Hepatocyte (in vitro differentiated cells): ENCODE measurements around the gene TMEM121. TPM values are rescaled to one million over a fixed set of nuclear protein-coding genes. Genes with fewer than 3 reads are reported as not detected.

Experiments used
- DNase-seq: peaks from one replicate; pipeline ENCODE4 v3.0.0-alpha.2; 2016; ENCODE audit warnings: low spot score
- H2AFZ ChIP-seq: fragments of 200-600 bp; sonication (generic); 2 replicates; pipeline ENCODE4 v1.6.0; 2016; ENCODE audit warnings: antibody characterized with exemption, mild to moderate bottlenecking
- H3K27ac ChIP-seq: fragments of 200-600 bp; sonication (generic); 2 replicates; pipeline ENCODE4 v1.5.1; 2016; ENCODE audit warnings: mild to moderate bottlenecking
- H3K27me3 ChIP-seq: fragments of 200-600 bp; sonication (generic); 2 replicates; pipeline ENCODE4 v1.6.1; 2016
- H3K36me3 ChIP-seq: fragments of 200-600 bp; sonication (generic); replicated peaks from 2 replicates; pipeline ENCODE4 v1.5.1; 2016; ENCODE audit warnings: low read depth; ENCODE audit not compliant: insufficient read depth
- H3K4me1 ChIP-seq: fragments of 200-600 bp; sonication (generic); 2 replicates; pipeline ENCODE4 v1.5.1; 2016; ENCODE audit warnings: mild to moderate bottlenecking, moderate library complexity; ENCODE audit not compliant: insufficient read depth
- H3K4me2 ChIP-seq: fragments of 200-600 bp; sonication (generic); 2 replicates; pipeline ENCODE4 v1.6.0; 2016
- H3K4me3 ChIP-seq: fragments of 200-600 bp; sonication (generic); 2 replicates; pipeline ENCODE4 v1.5.1; 2016; ENCODE audit warnings: mild to moderate bottlenecking
- H3K79me2 ChIP-seq: fragments of 200-600 bp; sonication (generic); 2 replicates; pipeline ENCODE4 v1.6.0; 2017; ENCODE audit warnings: mild to moderate bottlenecking
- H3K9me2 ChIP-seq: fragments of 200-600 bp; sonication (generic); replicated peaks from 2 replicates; pipeline ENCODE4 v1.6.0; 2017; ENCODE audit warnings: mild to moderate bottlenecking; ENCODE audit not compliant: insufficient read depth
- H3K9me3 ChIP-seq: fragments of 200-600 bp; sonication (generic); 2 replicates; pipeline ENCODE4 v1.5.1; 2016; ENCODE audit warnings: low read depth, mild to moderate bottlenecking
- H4K20me1 ChIP-seq: fragments of 200-600 bp; sonication (generic); 2 replicates; pipeline ENCODE4 v1.6.0; 2016; ENCODE audit warnings: mild to moderate bottlenecking; ENCODE audit not compliant: insufficient read depth, poor library complexity, severe bottlenecking
- CTCF ChIP-seq: fragments of 200-600 bp; sonication (generic); IDR thresholded peaks from 2 replicates; pipeline ENCODE4 v1.5.1; 2016; ENCODE audit warnings: antibody characterized with exemption, mild to moderate bottlenecking; ENCODE audit not compliant: poor library complexity
- EZH2 ChIP-seq: fragments of 200-600 bp; sonication (generic); IDR thresholded peaks from 2 replicates; pipeline ENCODE4 v1.6.1; 2016; ENCODE audit warnings: antibody characterized with exemption, mild to moderate bottlenecking, borderline replicate concordance
- EZH2phosphoT487 ChIP-seq: fragments of 200-600 bp; sonication (generic); IDR thresholded peaks from one replicate; pipeline ENCODE4 v1.6.1; 2018; ENCODE audit warnings: antibody characterized with exemption, mild to moderate bottlenecking, low read depth, moderate library complexity; ENCODE audit not compliant: unreplicated experiment, severe bottlenecking
- WGBS: methylation state at CpG from one replicate; pipeline ENCODE4 v1.1.6; 2016; ENCODE audit warnings: low lambda C conversion rate; ENCODE audit errors: missing lambda C conversion rate; 5-methylcytosine and 5-hydroxymethylcytosine counted together
- polyA plus RNA-seq: library from polyadenylated mRNA; unstranded; fragments of >200 nt; fragmentation: Nextera tagmentation; extraction: Ambion mirVana; gene quantifications from 2 replicates; pipeline ENCODE4 v1.2.1, GENCODE V29; 2016
- total RNA-seq: library from RNA; depleted of rRNA; stranded (reverse); fragments of >200 nt; gene quantifications from 2 replicates; pipeline ENCODE4 v1.2.3, GENCODE V29; 2014

Gene TMEM121
- total and polyA plus RNA-seq, 2 experiments from 2014 or later: 3.0 to 5.8 TPM

GRCh38 chr14:105533391-105533790 is 7.0 kb downstream of the TMEM121 start:
- H3K9me3 ChIP-seq: no peaks in the 10 kb centered on the region
- H3K4me3 ChIP-seq: no peak overlapping the region
- H3K27ac ChIP-seq: no peak overlapping the region
- 72% methylated on average over 9 of the region's 9 CpGs for WGBS
- no peaks in the 10 kb centered on the region for H3K4me1 ChIP-seq
- H2AFZ ChIP-seq: no peak overlapping the region
- TF ChIP-seq CTCF (no peak), EZH2 (no peak), EZH2phosphoT487 (no peak)
- no peak overlapping the region for H3K4me2 ChIP-seq
- no peak for DNase-seq
- no peaks in the 10 kb centered on the region for H3K36me3 ChIP-seq
- H4K20me1 ChIP-seq: no peaks in the 10 kb centered on the region
- no peaks in the 10 kb centered on the region for H3K79me2 ChIP-seq
- H3K27me3 ChIP-seq: no peaks in the 10 kb centered on the region
- H3K9me2 ChIP-seq: no peaks in the 10 kb centered on the region

- H3K27me3 ChIP-seq: no peaks in the 10 kb centered on the region
- no peaks in the 10 kb centered on the region for H3K36me3 ChIP-seq
- 73% methylated on average over 21 of the region's 21 CpGs for WGBS
Observed at GRCh38 chr14:105533811-105534498, 7.6 kb downstream of the TMEM121 start.

GRCh38 chr14:105534586-105534985 is 8.2 kb downstream of the TMEM121 start:
- no peaks in the 10 kb centered on the region for H3K4me1 ChIP-seq
- no peak overlapping the region for H3K4me2 ChIP-seq
- H3K4me3 ChIP-seq: no peak overlapping the region
- 81% methylated on average over 8 of the region's 13 CpGs for WGBS
- no peaks in the 10 kb centered on the region for H3K79me2 ChIP-seq
- H4K20me1 ChIP-seq: no peaks in the 10 kb centered on the region
- TF ChIP-seq CTCF: no peak
- no peak for TF ChIP-seq EZH2
- TF ChIP-seq EZH2phosphoT487: no peak
- no peak overlapping the region for H3K27ac ChIP-seq
- no peaks in the 10 kb centered on the region for H3K9me3 ChIP-seq
- H2AFZ ChIP-seq: no peak overlapping the region
- peak; percentile 3 for DNase-seq
- H3K27me3 ChIP-seq: no peaks in the 10 kb centered on the region
- no peaks in the 10 kb centered on the region for H3K9me2 ChIP-seq
- no peaks in the 10 kb centered on the region for H3K36me3 ChIP-seq

More at GRCh38 chr14:105533811-105534498, 7.6 kb downstream of the TMEM121 start:
- Histone ChIP-seq H3K9me3 (no peaks in the 10 kb centered on the region), H4K20me1 (no peaks in the 10 kb centered on the region), H3K4me3 (no peak overlapping the region), H3K4me1 (no peaks in the 10 kb centered on the region), H3K4me2 (no peak overlapping the region), H3K9me2 (no peaks in the 10 kb centered on the region), H2AFZ (no peak overlapping the region), H3K79me2 (no peaks in the 10 kb centered on the region), H3K27ac (no peak overlapping the region)
- DNase-seq: no peak
- no peak for TF ChIP-seq EZH2phosphoT487
- TF ChIP-seq EZH2: no peak
- no peak for TF ChIP-seq CTCF

GRCh38 chr14:105536051-105536450 is 9.7 kb downstream of the TMEM121 start:
- H3K27me3 ChIP-seq: no peaks in the 10 kb centered on the region
- H3K4me1 ChIP-seq: no peaks in the 10 kb centered on the region
- H3K4me2 ChIP-seq: no peak overlapping the region
- no peak overlapping the region for H3K27ac ChIP-seq
- no peaks in the 10 kb centered on the region for H3K9me2 ChIP-seq
- DNase-seq: no peak
- H2AFZ ChIP-seq: no peak overlapping the region
- H3K36me3 ChIP-seq: no peaks in the 10 kb centered on the region
- H3K9me3 ChIP-seq: no peaks in the 10 kb centered on the region
- no peak overlapping the region for H3K4me3 ChIP-seq
- WGBS: 89% methylated on average over 7 of the region's 7 CpGs
- TF ChIP-seq CTCF (no peak), EZH2phosphoT487 (no peak), EZH2 (no peak)
- no peaks in the 10 kb centered on the region for H4K20me1 ChIP-seq
- H3K79me2 ChIP-seq: no peaks in the 10 kb centered on the region
